Gastroesophageal sphincter (tissue), 4 donors: ENCODE results near the gene PPP4R1. TPM values are rescaled to one million over a fixed set of nuclear protein-coding genes. Genes with fewer than 3 reads are reported as not detected.

ENCODE experiments used
- ATAC-seq: fragments of 150-250 bp; one replicate; pipeline ENCODE4 v1.9.1; 2016; ENCODE audit warnings: mild to moderate bottlenecking, moderate library complexity
- H3K27ac ChIP-seq, 4 donors: fragments of 200-600 bp; sonication (generic) in 3 of 4; 1 replicate in 3 of 4; 2 replicates in 1 of 4; pipeline ENCODE4 v1.5.1; 2016 to 2019
- H3K27me3 ChIP-seq: fragments of 200-600 bp; sonication (generic); one replicate; pipeline ENCODE4 v1.5.1; 2019
- H3K36me3 ChIP-seq, 2 donors: fragments of 200-600 bp; sonication (generic); one replicate each; pipeline ENCODE4 v1.5.1; 2019; ENCODE audit warnings: control low read depth in 1 of 2
- H3K4me1 ChIP-seq, 3 donors: fragments of 200-600 bp; sonication (generic); 1 replicate in 2 of 3; 2 replicates in 1 of 3; pipeline ENCODE4 v1.5.1; 2016 to 2019; ENCODE audit warnings: control low read depth in 2 of 3
- H3K4me3 ChIP-seq, 2 donors: fragments of 200-600 bp; sonication (generic); one replicate each; pipeline ENCODE4 v1.5.1; 2019; ENCODE audit warnings: mild to moderate bottlenecking in 1 of 2, moderate library complexity in 1 of 2
- H3K9me3 ChIP-seq, 3 donors: fragments of 200-600 bp; sonication (generic); one replicate each; pipeline ENCODE4 v1.5.1; 2017 to 2019; ENCODE audit warnings: control low read depth in 2 of 3
- CTCF ChIP-seq, 4 experiments: fragments of 200-600 bp in 2 of 4; fragments of 450-650 bp in 2 of 4; sonication (generic) in 1 of 4; IDR thresholded peaks; one replicate each; pipeline ENCODE4 v1.5.1; 2017 to 2019; ENCODE audit warnings: antibody characterized with exemption in 4 of 4, mild to moderate bottlenecking in 2 of 4, moderate library complexity in 2 of 4
- EP300 ChIP-seq: sonication (generic); formaldehyde crosslinking; IDR thresholded peaks from one replicate; pipeline ENCODE4 v1.6.1; 2017; ENCODE audit warnings: antibody characterized with exemption, mild to moderate bottlenecking
- POLR2A ChIP-seq, 2 donors: fragments of 450-650 bp; IDR thresholded peaks; one replicate each; pipeline ENCODE4 v1.6.1; 2017; ENCODE audit warnings: antibody characterized with exemption in 2 of 2, mild to moderate bottlenecking in 2 of 2, moderate library complexity in 1 of 2
- POLR2AphosphoS5 ChIP-seq: sonication (generic); formaldehyde crosslinking; IDR thresholded peaks from one replicate; pipeline ENCODE4 v1.6.1; 2017; ENCODE audit warnings: antibody characterized with exemption
- WGBS, 2 donors: methylation state at CpG; one replicate each; pipeline ENCODE4 v1.1.5; 2018; ENCODE audit warnings: low coverage in 1 of 2; 5-methylcytosine and 5-hydroxymethylcytosine counted together
- total RNA-seq, 4 donors: library from RNA; depleted of rRNA; stranded (reverse); fragments of >200 nt; gene quantifications; one replicate each; pipeline ENCODE4 v1.1.0, GENCODE V29; 2016

PPP4R1 gene
- total RNA-seq, 4 donors from 2014 or later, result 91.1 to 174 (median 117) TPM

GRCh38 chr18:9619056-9619455 is 4.7 kb upstream of the PPP4R1 start:
- TF ChIP-seq POLR2AphosphoS5, result no peak
- no peak for TF ChIP-seq CTCF (IDR thresholded peaks at IDR 0.05)
- TF ChIP-seq EP300, result no peak
- H3K9me3 ChIP-seq, result no peaks in the 10 kb centered on the region
- WGBS, 2 donors, result 65 to 67% methylated on average over 3 of the region's 3 CpGs

GRCh38 chr18:9617006-9617542 is 2.7 kb upstream of the PPP4R1 start:
- 86 to 90% methylated on average over 3 to 5 of the region's 5 CpGs for WGBS, 2 donors
- TF ChIP-seq POLR2AphosphoS5 (no peak), POLR2A (IDR thresholded peaks at IDR 0.05) (no peak), CTCF (IDR thresholded peaks at IDR 0.05) (no peak), EP300 (no peak)

More at GRCh38 chr18:9619056-9619455, 4.7 kb upstream of the PPP4R1 start:
- Histone ChIP-seq H3K4me3 (no peak overlapping the region), H3K36me3 (no peaks in the 10 kb centered on the region), H3K27ac (no peak overlapping the region), H3K4me1 (peaks cover 0 to 13% (median 5%) of the 10 kb centered on the region in 3 donors), H3K27me3 (no peaks in the 10 kb centered on the region)
- ATAC-seq, result no peak

GRCh38 chr18:9616049-9616448 is 1.7 kb upstream of the PPP4R1 start:
- 94 to 100% methylated on average over 1 to 2 of the region's 2 CpGs for WGBS, 2 donors
- Histone ChIP-seq H3K4me1 (peaks cover 0 to 37% (median 5%) of the 10 kb centered on the region in 3 donors), H3K9me3 (no peaks in the 10 kb centered on the region), H3K36me3 (peaks cover 0 to 8% of the 10 kb centered on the region in 2 donors), H3K27me3 (no peaks in the 10 kb centered on the region), H3K4me3 (no peak overlapping the region), H3K27ac (peak overlapping the region in 3 of 4 donors; percentile 98 to 99 (median 98))
- no peak for ATAC-seq
- TF ChIP-seq POLR2AphosphoS5 (no peak), EP300 (no peak), CTCF (IDR thresholded peaks at IDR 0.05) (no peak), POLR2A (IDR thresholded peaks at IDR 0.05) (no peak)

More at GRCh38 chr18:9617006-9617542, 2.7 kb upstream of the PPP4R1 start:
- no peaks in the 10 kb centered on the region for H3K27me3 ChIP-seq
- H3K36me3 ChIP-seq, result no peaks in the 10 kb centered on the region
- no peak overlapping the region for H3K4me3 ChIP-seq
- no peak overlapping the region for H3K27ac ChIP-seq
- H3K9me3 ChIP-seq, result no peaks in the 10 kb centered on the region
- peaks cover 0 to 26% (median 5%) of the 10 kb centered on the region in 3 donors for H3K4me1 ChIP-seq
- no peak for ATAC-seq

- Histone ChIP-seq H3K9me3 (no peaks in the 10 kb centered on the region), H3K4me1 (peaks cover 0 to 44% (median 5%) of the 10 kb centered on the region in 3 donors), H3K27ac (peak overlapping the region; percentile 74 to 99 (median 98)), H3K4me3 (peak overlapping the region; percentile 48 to 95), H3K36me3 (peaks cover 0 to 10% of the 10 kb centered on the region in 2 donors), H3K27me3 (no peaks in the 10 kb centered on the region)
- TF ChIP-seq POLR2AphosphoS5, result no peak
- no peak for TF ChIP-seq EP300
- TF ChIP-seq POLR2A (IDR thresholded peaks at IDR 0.05), result no peak
- no peak for TF ChIP-seq CTCF (IDR thresholded peaks at IDR 0.05)
- WGBS, 2 donors, result 57 to 62% methylated on average over 8 to 11 of the region's 13 CpGs
- ATAC-seq, result no peak
Observed at GRCh38 chr18:9615280-9615797, 980 bp upstream of the PPP4R1 start.
